Measurements from ENCODE around the gene MYH11.

Gene MYH11

DNA sequence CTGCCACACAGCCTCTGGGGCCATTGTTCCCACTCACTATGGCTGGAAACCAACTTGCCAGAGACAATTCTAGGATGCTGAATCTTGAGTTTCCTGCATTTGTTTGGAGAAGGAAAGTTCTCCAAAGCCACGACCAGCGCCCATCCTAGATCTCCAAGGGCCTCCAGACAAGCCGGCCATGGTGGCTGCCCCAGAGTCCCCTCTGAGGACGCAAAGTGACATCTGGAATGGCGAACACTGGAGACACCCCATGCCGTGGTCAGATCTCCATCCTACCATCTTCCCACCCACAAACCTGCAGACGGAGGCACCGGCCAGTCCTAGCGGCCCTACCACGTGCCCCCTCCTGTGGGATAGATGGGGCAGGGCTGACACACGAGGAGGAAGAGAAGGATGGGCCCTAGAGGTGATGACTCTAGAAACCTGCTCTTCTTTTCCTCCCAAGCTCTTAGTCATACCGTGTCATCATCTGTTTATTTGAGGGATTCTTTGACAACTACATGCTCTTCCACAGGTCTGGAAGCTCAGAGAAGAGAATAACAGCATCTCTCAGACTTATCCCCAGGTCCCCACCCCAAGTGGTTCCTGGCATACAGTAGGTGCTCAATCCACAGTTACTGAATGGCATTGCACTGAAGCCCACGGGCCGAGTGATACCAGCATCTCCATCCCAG lies 71.3 kb downstream of the MYH11 start:
- H3K4me3 ChIP-seq (ENCODE audit: low read depth, low read length) = no peak overlapping the region
- DNase-seq (ENCODE audit: low read depth) = no peak

DNA sequence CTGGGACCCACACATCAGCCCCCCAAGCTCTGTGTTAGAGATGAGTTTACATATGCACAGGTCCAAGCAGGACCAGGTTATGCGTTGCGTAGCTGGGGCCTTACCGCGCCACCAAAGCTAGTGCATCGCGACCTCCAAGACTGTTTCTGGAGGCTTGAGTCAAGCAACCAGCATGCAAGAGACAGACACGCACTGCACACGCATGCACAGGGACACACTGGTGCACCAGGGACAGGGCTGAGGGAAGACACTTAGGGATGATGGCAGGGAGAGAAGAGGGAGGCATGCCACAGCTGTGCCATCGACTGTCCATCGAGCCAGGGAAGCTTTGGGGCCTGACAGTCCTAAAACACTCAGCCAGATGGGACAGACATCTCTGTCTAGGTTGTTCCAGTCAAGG lies 72.8 kb downstream of the MYH11 start:
- DNase-seq (ENCODE audit: low read depth) = no peak
- H3K4me3 ChIP-seq (ENCODE audit: low read depth, low read length) = no peak overlapping the region

DNA sequence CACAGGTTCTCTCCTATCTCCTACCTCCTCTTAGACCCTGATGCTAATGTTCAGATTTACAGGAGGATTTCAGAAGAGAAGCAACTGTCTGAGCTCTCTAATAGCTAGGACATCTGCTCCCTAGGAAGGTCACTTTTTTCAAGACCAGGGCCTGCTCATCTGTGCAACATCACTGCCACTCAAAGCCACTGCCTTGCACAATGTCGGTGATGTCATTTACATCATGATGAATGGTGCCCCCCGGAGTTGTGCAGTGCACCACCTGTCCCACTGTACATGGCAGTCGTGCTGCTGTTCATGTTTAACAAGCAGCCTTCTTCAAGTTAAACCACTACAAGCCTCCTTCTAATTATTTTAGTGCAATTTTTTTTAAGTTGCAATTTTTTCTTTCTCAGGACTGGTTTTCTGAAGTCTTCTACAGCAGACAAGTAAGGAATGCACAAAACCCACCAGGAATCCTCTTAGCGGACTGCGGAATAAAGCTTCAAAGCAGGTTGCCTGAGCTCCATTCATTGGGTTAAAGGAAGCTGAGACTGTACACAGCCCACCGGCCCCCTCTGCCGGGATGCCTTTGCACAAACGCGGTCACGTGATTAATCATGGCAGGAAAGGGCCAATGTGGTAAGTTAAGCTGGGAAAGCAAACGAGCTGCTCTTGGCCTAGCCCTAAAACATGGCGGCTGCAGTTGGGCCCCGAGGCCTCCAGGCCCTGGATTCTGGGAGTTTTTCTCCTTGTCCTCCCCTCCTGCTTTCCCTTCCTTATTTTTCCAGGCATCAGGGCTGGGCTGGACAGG lies 74.1 kb downstream of the MYH11 start:
- DNase-seq (ENCODE audit: low read depth) = no peak
- H3K4me3 ChIP-seq (ENCODE audit: low read depth, low read length) = no peak overlapping the region

DNA sequence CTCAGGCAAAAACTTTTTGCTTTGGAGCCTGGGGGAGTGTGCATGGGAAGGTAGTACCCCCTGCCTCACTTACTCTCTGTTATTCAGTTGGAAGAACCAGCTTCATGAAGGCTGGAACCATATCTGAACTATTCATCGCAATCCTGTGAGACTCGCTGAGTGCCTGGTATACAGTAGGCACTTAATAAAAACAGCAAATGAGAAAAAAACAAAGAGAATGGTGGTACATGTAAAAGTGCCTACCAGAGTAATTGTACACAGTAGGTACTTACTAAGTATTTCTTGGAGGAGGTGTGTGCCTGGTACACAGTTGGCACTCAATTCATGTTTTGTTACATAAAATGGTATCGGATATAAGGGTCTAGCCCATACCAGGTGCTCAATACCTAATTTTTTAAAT lies 75.2 kb downstream of the MYH11 start:
- DNase-seq (ENCODE audit: low read depth) = no peak
- H3K4me3 ChIP-seq (ENCODE audit: low read depth, low read length) = no peak overlapping the region

DNA sequence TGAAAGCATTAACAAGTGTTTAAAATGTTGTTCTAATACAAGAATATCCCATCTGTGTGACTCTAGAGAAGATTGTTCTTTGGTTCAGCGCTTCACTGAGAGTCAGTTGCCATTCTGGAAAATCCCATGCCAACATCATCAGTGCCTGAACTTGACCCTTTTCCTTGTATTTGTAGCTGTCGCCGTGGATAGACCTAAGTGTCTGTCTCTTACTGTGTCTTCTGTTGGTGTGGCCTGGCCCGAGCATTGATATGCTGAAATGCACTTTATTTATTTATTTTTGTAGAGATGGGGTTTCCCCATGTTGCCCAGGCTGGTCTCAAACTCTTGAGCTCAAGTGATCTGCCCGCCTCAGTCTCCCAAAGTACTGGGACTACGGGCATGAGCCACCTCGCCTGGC lies 76.0 kb downstream of the MYH11 start:
- no peak overlapping the region for H3K4me3 ChIP-seq (ENCODE audit: low read depth, low read length)
- DNase-seq (ENCODE audit: low read depth) = no peak

DNA sequence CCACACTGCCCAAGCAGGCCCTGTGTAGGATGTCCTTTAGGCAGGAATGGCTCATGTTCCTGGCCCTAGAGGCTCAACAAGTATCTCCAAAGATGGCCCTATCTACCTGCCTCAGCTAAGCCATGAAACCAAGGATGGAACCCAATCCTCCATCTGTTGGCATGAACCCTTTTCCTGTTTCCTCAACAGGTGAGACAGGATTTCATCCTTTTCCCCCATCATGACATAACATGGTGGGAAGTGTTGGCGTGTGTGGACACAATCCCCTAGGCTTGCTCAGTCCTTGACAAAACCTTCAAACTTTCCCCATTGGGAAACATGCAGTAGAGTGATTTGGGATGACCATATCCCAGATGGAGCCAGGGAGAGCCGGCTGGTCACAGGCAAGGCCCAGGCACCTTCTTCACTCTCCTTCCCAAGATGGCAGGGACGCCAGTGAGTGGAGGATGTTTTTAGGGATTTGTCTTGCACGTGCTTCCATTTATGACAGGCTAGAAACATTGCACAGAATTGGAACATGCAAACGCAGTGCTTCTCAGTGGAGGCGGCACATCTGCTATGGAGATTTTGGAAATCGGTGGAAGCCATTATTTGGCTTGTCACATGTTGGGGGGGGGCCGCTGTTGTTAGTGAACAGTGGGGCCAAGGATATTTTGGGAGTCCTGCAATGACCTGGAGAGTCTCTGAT lies 77.0 kb downstream of the MYH11 start:
- no peak for DNase-seq (ENCODE audit: low read depth)
- H3K4me3 ChIP-seq (ENCODE audit: low read depth, low read length) = no peak overlapping the region

DNA sequence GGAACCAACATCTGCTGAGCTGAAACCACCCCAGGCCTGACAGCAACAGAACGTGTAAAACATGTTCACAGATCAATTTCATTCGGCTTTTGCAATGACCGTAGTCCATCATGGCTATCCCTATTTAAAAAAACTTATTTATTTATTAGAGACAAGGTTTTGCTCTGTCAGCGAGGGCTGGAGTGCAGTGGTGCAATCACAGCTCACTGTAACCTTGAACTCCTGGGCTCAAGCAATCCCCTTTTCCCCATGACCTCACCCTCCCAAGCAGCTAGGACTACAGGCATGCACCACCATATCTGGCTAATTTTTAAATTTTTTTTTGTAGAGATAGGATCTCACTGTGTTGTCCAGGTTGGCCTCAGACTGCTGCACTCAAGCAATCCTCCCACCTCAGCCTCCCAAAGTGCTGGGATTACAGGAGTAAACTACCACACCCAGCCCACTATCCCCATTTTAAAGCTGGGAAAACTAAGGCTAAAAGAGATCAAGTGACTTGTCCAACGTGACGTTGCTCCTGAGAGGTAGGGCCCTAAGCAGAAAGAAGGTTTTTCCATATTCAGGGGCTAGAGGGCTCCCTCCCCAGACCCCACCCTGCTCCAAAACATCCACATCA lies 77.7 kb downstream of the MYH11 start:
- no peak overlapping the region for H3K4me3 ChIP-seq (ENCODE audit: low read depth, low read length)
- DNase-seq (ENCODE audit: low read depth) = no peak

DNA sequence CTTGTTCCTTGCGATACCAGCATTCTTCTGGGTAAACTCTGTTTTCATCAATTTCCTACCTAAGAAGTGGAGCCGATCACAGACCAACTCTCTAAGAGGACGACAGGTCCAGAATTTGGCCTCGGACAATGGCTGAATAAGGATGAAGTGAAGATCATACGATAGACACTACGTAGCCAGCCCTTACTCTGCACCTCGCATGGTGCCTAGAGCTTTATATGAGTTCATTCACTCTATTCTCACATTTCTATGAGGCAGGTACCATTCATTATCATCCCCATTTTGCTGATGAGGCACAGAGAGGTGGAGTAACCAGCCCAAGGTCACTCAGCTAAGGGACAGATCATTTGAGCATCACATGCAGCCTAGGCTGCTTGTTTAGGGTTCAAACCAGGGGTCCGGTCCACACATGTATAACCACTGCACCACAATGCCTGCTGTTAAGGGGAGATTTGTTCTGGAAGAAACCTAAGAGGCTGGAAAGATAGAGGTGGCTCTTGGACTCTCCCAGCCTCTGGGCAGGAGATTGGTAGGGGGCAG lies 78.6 kb downstream of the MYH11 start:
- no peak for DNase-seq (ENCODE audit: low read depth)
- no peak overlapping the region for H3K4me3 ChIP-seq (ENCODE audit: low read depth, low read length)

DNA sequence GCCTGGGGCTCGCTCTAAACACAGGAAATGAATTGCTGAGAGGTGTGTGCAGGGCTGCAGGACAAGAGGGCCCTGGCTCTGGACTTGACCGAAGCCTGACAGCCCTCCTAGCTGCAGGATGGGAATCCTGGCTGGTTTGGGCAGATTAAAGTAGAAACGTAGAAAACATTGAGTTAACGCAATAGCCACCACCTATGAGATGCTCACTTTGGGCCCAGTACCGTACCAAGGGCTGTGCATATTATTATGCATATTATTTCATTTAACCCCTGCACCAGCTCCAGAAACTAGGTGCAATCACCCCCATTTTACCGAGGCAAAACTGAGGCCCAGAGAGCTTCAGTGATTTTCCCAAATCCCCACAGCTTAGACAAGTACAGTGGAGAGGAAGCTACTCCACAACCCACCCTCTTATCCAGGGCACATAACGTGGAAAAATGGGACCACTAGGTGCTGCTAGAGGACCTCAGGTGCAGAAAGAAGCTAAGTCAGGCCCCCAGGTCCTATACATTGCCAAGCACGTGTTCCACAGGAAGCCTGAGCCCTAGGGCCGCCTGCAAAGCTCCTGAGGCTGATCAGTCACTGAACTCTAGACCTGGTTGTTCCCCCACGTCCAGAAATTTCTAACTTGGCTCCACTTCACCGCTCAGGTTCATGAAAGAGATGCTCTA lies 79.2 kb downstream of the MYH11 start:
- H3K4me3 ChIP-seq (ENCODE audit: low read depth, low read length) = no peak overlapping the region
- no peak for DNase-seq (ENCODE audit: low read depth)

DNA sequence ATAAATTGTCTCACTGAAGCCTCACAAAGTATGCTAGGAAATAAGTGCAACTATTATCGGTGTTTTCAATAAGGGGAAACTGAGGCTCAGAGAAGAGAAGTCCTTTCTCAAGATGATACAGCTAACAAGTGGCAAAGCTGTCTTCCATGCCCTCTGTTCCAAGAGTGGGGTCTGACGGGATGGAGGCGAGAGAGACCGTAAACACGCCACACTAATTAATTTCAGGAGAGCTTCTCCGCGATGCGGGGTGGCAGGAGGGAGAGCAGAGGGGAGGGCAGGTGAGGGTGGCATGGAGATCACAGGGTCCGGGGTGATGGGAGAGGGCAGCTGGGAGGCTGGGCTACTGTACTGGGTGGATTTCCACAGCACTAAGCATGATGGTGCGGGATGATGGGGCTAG lies 80.3 kb downstream of the MYH11 start:
- DNase-seq (ENCODE audit: low read depth) = no peak
- H3K4me3 ChIP-seq (ENCODE audit: low read depth, low read length) = no peak overlapping the region

DNA sequence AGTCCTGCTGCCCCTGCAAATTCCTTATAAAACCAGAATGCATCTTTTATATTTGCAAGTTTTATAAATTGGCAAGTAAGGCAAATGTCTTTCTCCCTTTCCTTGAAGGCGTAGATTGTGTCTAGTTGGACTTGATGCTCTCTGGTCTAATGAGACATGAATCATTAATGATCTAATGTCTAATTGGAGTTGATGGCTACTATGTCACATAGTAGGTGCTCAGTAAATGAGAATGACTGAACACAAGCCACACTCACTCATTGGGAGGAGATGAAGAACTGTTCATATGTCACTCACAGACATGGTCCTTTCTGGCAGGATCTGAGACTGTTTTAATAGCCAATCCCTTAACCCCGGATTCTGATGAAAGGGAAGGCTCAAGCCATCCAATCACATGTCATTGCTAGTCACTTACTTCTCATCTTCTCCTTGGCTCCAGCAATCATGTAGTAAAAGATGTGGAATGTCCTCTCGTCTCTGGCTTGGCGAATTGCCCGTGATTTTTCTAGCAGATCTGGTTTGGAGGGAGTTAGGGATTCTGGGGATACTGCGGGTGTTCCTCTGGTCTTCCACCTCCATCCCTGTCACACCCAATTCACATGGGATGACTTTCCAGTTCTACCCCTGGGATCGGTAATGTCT lies 81.0 kb downstream of the MYH11 start:
- no peak overlapping the region for H3K4me3 ChIP-seq (ENCODE audit: low read depth, low read length)
- DNase-seq (ENCODE audit: low read depth) = peak; percentile 14

DNA sequence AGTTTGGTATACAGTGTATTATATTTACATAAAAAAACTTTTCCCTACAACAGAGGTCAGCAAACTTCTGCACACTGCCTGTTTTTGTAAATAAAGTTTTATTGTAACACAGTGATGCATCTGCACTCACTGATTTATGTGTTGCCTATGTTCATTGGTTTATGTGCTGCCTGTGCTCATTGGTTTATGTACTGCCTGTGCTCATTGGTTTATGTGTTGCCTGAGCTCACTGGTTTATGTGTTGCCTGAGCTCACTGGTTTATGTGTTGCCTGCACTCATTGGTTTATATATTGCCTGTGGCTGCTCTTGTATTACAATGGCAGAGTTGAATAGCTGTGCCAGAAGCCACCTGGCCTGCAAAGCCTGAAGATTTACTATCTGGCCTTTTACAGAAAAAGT lies 81.6 kb downstream of the MYH11 start:
- no peak overlapping the region for H3K4me3 ChIP-seq (ENCODE audit: low read depth, low read length)
- DNase-seq (ENCODE audit: low read depth) = no peak

DNA sequence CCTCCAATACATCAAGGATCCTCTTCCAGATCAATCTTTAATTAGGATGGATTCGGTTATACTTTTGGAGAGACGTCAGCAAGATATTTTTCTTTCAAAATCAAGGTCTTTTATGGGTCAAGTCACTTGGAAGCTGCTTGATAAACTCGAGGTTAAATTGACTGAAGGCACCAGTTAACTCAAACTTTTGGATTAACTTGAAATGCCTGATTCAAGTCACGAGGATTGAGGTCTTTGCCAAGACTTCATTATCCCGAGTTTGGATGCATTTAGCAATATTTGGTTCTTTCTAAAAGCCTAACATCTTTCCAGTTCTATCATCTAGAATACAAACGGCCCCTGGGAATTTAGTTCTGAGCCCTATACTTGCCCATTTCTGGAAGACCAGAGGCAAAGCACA lies 82.9 kb downstream of the MYH11 start:
- no peak overlapping the region for H3K4me3 ChIP-seq (ENCODE audit: low read depth, low read length)
- no peak for DNase-seq (ENCODE audit: low read depth)

DNA sequence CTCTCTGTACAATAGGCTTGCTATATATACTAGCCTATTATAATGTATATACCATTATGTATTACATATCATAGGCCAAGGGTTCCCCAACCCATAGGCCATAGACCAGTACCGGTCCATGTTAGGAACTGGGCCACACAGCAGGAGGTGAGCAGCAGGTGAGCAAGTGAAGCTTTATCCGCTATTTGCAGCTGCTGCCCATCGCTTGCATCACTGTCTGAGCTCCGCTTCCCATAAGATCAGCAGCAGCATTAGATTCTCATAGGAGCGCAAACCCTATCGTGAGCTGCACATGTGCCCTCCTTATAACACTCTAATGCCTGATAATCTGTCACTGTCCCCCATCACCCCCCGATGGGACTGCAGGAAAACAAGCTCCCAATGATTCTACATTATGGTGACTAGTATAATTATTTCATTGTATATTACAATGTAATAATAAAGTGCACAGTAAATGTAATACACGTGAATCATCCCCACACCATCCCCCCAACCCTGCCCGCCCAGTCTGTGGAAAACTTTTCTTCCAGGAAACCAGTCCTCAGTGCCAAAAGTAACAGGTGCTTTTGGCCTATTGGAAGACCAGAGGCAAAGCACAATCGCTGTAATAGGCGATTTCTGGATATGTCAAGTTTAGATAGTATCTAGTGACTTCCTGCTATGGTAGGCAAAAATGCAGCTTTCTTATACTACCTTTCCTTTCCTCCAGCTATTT lies 84.1 kb downstream of the MYH11 start:
- no peak overlapping the region for H3K4me3 ChIP-seq (ENCODE audit: low read depth, low read length)
- DNase-seq (ENCODE audit: low read depth) = no peak

DNA sequence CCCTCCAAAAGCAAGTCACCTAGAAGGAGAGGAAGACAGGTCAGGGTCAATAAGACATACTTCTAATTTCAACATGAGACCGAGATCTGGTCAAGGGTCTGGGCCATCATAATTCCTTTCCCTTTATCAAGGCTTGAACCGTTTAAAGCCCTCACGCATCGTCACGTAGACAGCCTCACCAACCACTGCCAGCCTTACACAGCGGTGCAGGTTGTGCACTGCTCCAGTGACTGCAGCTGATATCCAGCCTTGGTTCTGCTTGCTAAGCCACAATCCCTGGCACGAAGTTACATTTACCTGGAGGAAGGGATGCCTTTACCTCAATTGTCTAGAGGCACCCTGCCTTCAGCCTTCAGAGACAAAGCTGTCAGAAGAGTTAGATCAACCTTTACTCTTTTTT lies 85.1 kb downstream of the MYH11 start:
- H3K4me3 ChIP-seq (ENCODE audit: low read depth, low read length) = no peak overlapping the region
- DNase-seq (ENCODE audit: low read depth) = no peak

DNA sequence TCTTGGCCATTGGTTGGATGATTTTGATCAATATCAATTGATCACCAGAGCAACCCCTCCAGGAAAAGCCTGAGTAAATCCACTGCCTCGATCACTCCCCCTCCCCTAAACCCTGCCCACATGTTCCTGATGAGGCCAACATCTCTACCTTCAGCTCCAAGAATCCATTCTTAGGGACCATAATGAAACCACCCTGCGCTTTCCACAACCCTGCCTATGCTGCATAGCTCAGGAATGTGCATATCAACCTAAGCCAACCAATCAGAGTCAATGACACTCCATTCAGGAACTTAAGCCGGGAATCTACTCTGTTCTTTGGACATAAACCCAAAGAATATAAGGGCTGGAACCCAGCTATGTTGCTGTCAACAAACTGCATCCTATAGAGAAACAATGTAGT lies 86.3 kb downstream of the MYH11 start:
- H3K4me3 ChIP-seq (ENCODE audit: low read depth, low read length) = no peak overlapping the region
- DNase-seq (ENCODE audit: low read depth) = no peak

DNA sequence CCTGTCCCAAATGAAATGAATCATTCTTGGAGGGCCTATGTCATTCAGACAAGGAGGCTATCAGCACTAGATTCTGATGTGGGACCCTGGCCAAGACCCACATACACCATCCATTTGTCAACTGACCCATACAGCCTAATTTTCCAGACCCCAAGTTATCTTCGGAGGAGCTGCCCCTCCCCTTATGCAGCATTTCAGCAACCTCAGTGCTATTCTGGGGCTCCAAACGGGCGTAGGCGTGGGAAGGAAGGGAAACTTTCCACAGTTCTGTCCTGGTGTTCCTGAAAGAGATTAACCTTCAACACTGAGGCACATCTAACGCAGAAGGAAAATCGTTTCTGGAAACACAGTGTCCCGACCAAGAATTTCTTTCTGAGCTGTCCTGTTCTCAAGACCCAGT lies 86.7 kb downstream of the MYH11 start:
- H3K4me3 ChIP-seq (ENCODE audit: low read depth, low read length) = no peak overlapping the region
- DNase-seq (ENCODE audit: low read depth) = no peak

DNA sequence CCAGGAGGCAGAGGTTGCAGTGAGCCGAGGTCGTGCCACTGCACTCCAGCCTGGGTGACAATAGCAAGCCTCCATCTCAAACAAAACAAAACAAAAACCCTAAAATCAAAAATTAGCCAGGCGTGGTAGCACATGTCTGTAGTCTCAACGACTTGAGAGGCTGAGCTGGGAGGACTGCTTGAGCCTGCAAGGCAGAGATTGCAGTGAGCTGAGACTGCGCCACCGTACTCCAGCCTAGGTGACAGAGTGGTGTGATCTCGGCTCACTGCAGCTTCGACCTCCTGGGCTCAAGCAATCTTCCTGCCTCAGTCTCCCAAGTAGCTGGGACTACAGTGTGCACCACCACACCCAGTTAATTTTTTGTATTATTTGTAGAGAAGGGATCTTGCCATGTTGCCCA lies 87.6 kb downstream of the MYH11 start:
- H3K4me3 ChIP-seq (ENCODE audit: low read depth, low read length) = no peak overlapping the region
- no peak for DNase-seq (ENCODE audit: low read depth)

DNA sequence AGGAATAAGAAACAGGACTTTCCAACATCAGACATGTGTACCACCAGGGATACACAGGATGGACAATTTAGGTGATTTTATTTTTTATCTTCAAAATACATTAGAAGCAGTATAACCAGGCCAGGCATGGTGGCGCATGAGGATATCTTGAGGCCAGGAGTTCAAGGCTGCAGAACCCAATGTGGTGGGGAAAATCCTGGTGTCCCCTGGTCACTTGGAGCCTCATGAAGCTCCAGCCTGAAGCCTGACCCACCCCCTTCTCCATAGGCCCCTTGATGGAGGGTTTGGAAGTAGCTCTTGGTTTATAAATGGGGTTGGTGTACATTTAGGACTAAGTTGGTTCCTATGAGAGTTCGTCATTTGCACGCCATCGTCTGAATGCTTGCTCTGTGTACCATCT lies 88.6 kb downstream of the MYH11 start:
- DNase-seq (ENCODE audit: low read depth) = no peak
- no peak overlapping the region for H3K4me3 ChIP-seq (ENCODE audit: low read depth, low read length)
